Testis (tissue), 3 donors: Measurements from ENCODE around the gene PCDHGA8. TPM values are rescaled to one million over a fixed set of nuclear protein-coding genes. Genes with fewer than 3 reads are reported as not detected.

Source experiments
- DNase-seq: peaks from one replicate; pipeline ENCODE4 v3.0.0-alpha.2; 2019
- H3K27ac ChIP-seq, 2 donors: fragments of 200-600 bp; sonication (generic); one replicate each; pipeline ENCODE4 v1.5.1; 2019
- H3K27me3 ChIP-seq: fragments of 200-600 bp; sonication (generic); one replicate; pipeline ENCODE4 v1.5.1; 2019
- H3K36me3 ChIP-seq: fragments of 200-600 bp; sonication (generic); one replicate; pipeline ENCODE4 v1.5.1; 2017; ENCODE audit warnings: low read depth; ENCODE audit errors: missing control alignments
- H3K4me1 ChIP-seq: fragments of 200-600 bp; sonication (generic); one replicate; pipeline ENCODE4 v1.5.1; 2019
- H3K4me3 ChIP-seq, 2 donors: fragments of 200-600 bp; sonication (generic); one replicate each; pipeline ENCODE4 v1.5.1; 2017 to 2019
- H3K9me3 ChIP-seq: fragments of 200-600 bp; sonication (generic); one replicate; pipeline ENCODE4 v1.5.1; 2017
- CTCF ChIP-seq, 3 experiments: fragments of 450-650 bp in 2 of 3; fragments of 200-600 bp in 1 of 3; sonication (generic) in 1 of 3; IDR thresholded peaks; one replicate each; pipeline ENCODE4 v1.5.1; 2016 to 2019; ENCODE audit warnings: antibody characterized with exemption in 3 of 3, mild to moderate bottlenecking in 2 of 3, moderate library complexity in 1 of 3
- POLR2A ChIP-seq: fragments of 450-650 bp; IDR thresholded peaks from one replicate; pipeline ENCODE4 v1.6.1; 2017; ENCODE audit warnings: antibody characterized with exemption, mild to moderate bottlenecking, moderate library complexity
- WGBS, 2 donors: methylation state at CpG; one replicate each; pipeline ENCODE4 v1.1.5; 2018; 5-methylcytosine and 5-hydroxymethylcytosine counted together
- intact Hi-C: fragments of 100-400 bp; cut with DNase I; formaldehyde crosslinking; loops from one replicate; pipeline ENCODE4 v1.15.1; 2023; ENCODE audit warnings: low total_unique reads
- polyA plus RNA-seq: library from polyadenylated mRNA; stranded (reverse); fragments of 350-450 nt; fragmentation: Illumina TruSeq; extraction: RNeasy Lipid Tissue Mini Kit (QIAGEN cat#74804); gene quantifications from one replicate; pipeline ENCODE4 v1.2.3, GENCODE V29; 2014; ENCODE audit warnings: low read depth, low replicate concordance; ENCODE audit not compliant: insufficient read depth
- total RNA-seq, 2 donors: library from RNA; depleted of rRNA; stranded (reverse); fragments of >200 nt; gene quantifications; one replicate each; pipeline ENCODE4 v1.2.3, GENCODE V29; 2016

Gene PCDHGA8
- total and polyA plus RNA-seq, 3 donors from 2014 or later, result 0.15 to 8.2 (median 8.2) TPM

DNA sequence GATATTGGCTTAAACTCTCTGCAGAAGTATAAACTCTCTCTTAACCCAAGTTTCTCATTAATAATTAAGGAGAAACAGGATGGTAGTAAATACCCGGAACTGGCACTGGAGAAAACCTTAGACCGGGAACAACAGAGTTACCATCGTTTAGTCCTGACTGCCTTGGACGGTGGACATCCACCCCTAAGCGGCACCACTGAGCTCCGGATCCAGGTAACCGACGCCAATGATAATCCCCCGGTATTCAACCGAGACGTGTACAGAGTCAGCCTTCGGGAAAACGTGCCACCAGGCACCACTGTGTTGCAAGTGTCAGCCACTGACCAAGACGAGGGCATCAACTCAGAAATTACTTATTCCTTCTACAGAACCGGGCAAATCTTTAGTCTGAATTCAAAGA, 6.2 kb downstream of the PCDHGA8 start:
- WGBS, 2 donors, result 12 to 25% methylated on average over 15 of the region's 15 CpGs
- no peak for TF ChIP-seq POLR2A
- no peak for TF ChIP-seq CTCF (IDR thresholded peaks at IDR 0.05)

GRCh38 chr5:141399555-141400258, 7.3 kb downstream of the PCDHGA8 start:
- Histone ChIP-seq H3K9me3 (no peaks in the 10 kb centered on the region), H3K27ac (no peak overlapping the region), H3K4me3 (peak overlapping the region in 1 of 2 donors; percentile 7), H3K36me3 (no peaks in the 10 kb centered on the region), H3K4me1 (no peaks in the 10 kb centered on the region), H3K27me3 (no peaks in the 10 kb centered on the region)
- DNase-seq, result no peak
- no peak for TF ChIP-seq CTCF (IDR thresholded peaks at IDR 0.05)
- no peak for TF ChIP-seq POLR2A
- WGBS, 2 donors, result 19 to 35% methylated on average over 4 to 55 of the region's 61 CpGs
- intact Hi-C loops, result no loop called here

More for the DNA sequence above, 6.2 kb downstream of the PCDHGA8 start:
- Histone ChIP-seq H3K27ac (no peak overlapping the region), H3K4me3 (no peak overlapping the region), H3K27me3 (no peaks in the 10 kb centered on the region), H3K4me1 (no peaks in the 10 kb centered on the region), H3K9me3 (no peaks in the 10 kb centered on the region), H3K36me3 (no peaks in the 10 kb centered on the region)
- intact Hi-C loops, result no loop called here
- no peak for DNase-seq

DNA sequence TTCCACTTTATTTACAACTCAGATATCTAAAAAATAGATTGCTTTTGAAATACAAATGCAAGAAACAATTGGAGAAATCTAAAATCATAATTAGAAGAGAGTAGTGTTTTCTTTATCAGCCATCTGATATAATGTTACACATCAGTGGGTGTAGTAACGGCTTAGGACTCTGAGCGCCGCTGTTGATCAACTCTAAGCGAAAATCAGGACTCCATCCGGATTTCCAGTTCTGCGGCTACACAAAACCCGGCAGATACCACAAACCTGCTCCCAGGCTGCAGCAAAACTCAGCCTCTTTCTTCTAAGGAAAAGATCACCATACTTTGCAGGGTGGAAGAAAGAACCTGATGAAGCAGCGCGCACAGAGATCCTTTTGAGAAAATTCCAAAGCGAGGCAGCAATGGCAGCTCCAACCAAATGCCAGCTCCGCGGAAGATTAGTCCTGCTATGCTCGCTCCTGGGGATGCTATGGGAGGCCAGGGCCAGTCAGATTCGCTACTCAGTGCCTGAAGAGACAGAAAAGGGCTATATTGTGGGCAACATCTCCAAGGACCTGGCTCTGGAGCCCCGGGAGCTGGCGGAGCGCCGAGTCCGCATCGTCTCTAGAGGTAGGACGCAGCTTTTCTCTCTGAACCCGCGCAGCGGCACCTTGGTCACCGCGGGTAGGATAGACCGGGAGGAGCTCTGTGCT, 10.3 kb downstream of the PCDHGA8 start, which contains the start of gene PCDHGA9:
PCDHGA9 (plus strand) TSS at position 226 of the 691 bp plus-strand sequence; CDS start at position 401, 175 bp downstream.
- H3K27ac ChIP-seq, result no peak within 1 kb of the TSS
- H3K36me3 ChIP-seq, result no peaks in the 10 kb centered on the region
- intact Hi-C loops, result no loop called here
- H3K9me3 ChIP-seq, result no peaks in the 10 kb centered on the region
- H3K27me3 ChIP-seq, result no peaks in the 10 kb centered on the region
- H3K4me3 ChIP-seq, result peak within 1 kb of the TSS in 1 of 2 donors; percentile 0
- TF ChIP-seq POLR2A (no peak), CTCF (IDR thresholded peaks at IDR 0.05) (peak in 1 of 3 experiments; percentile 9)
- 6 to 14% methylated on average over 16 to 27 of the region's 27 CpGs for WGBS, 2 donors
- H3K4me1 ChIP-seq, result no peaks in the 10 kb centered on the region
- DNase-seq, result no peak

DNA sequence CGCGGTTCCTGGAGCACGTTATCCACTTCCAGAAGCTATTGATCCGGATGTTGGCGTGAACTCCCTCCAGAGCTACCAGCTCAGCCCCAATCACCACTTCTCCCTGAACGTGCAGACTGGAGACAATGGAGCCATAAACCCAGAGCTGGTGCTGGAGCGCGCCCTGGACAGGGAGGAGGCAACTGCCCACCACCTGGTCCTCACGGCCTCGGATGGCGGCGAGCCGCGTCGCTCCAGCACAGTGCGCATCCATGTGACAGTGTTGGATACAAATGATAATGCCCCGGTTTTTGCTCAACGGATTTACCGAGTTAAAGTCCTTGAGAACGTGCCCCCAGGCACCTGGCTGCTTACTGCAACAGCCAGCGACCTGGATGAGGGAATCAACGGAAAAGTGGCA, 11.0 kb downstream of the PCDHGA8 start:
- no peaks in the 10 kb centered on the region for H3K4me1 ChIP-seq
- H3K27ac ChIP-seq, result no peak overlapping the region
- no peaks in the 10 kb centered on the region for H3K9me3 ChIP-seq
- DNase-seq, result no peak
- intact Hi-C loops, result no loop called here
- H3K36me3 ChIP-seq, result no peaks in the 10 kb centered on the region
- H3K27me3 ChIP-seq, result no peaks in the 10 kb centered on the region
- 20 to 26% methylated on average over 22 of the region's 22 CpGs for WGBS, 2 donors
- peak overlapping the region in 1 of 2 donors; percentile 0 for H3K4me3 ChIP-seq
- TF ChIP-seq POLR2A, result no peak
- no peak for TF ChIP-seq CTCF (IDR thresholded peaks at IDR 0.05)
